ENCODE measurements around the gene PDE5A.

The PDE5A gene

GRCh38 chr4:119517361-119518229, 111.0 kb downstream of the PDE5A start:
- Histone ChIP-seq H3K9ac (ENCODE audit: low read depth, low read length) (no peak overlapping the region), H3K4me1 (ENCODE audit: insufficient read depth, low read length) (peaks cover 24% of the 10 kb centered on the region), H3K36me3 (ENCODE audit: insufficient read depth, low read depth, low read length) (peaks cover 72% of the 10 kb centered on the region), H3K9me3 (ENCODE audit: insufficient read depth, low read depth, low read length) (no peaks in the 10 kb centered on the region), H3K27ac (ENCODE audit: low read length) (no peak overlapping the region), H3K4me3 (ENCODE audit: low read length) (no peak overlapping the region), H3K27me3 (ENCODE audit: insufficient read depth, low read length) (no peaks in the 10 kb centered on the region)

- Histone ChIP-seq H3K4me3 (ENCODE audit: low read length) (no peak overlapping the region), H3K4me1 (ENCODE audit: insufficient read depth, low read length) (no peaks in the 10 kb centered on the region), H3K27me3 (ENCODE audit: insufficient read depth, low read length) (no peaks in the 10 kb centered on the region), H3K9me3 (ENCODE audit: insufficient read depth, low read depth, low read length) (no peaks in the 10 kb centered on the region), H3K36me3 (ENCODE audit: insufficient read depth, low read depth, low read length) (peaks cover 84% of the 10 kb centered on the region), H3K27ac (ENCODE audit: low read length) (no peak overlapping the region), H3K9ac (ENCODE audit: low read depth, low read length) (no peak overlapping the region)
Measured at GRCh38 chr4:119512398-119512797, 116.2 kb downstream of the PDE5A start.

- H3K27me3 ChIP-seq (ENCODE audit: insufficient read depth, low read length) = no peaks in the 10 kb centered on the region
- H3K4me3 ChIP-seq (ENCODE audit: low read length) = no peak overlapping the region
- H3K9me3 ChIP-seq (ENCODE audit: insufficient read depth, low read depth, low read length) = no peaks in the 10 kb centered on the region
- peaks cover 81% of the 10 kb centered on the region for H3K36me3 ChIP-seq (ENCODE audit: insufficient read depth, low read depth, low read length)
- no peaks in the 10 kb centered on the region for H3K4me1 ChIP-seq (ENCODE audit: insufficient read depth, low read length)
- H3K9ac ChIP-seq (ENCODE audit: low read depth, low read length) = no peak overlapping the region
- H3K27ac ChIP-seq (ENCODE audit: low read length) = no peak overlapping the region
Measured at GRCh38 chr4:119510395-119511149, 118.0 kb downstream of the PDE5A start.

- Histone ChIP-seq H3K4me3 (ENCODE audit: low read length) (no peak overlapping the region), H3K27me3 (ENCODE audit: insufficient read depth, low read length) (no peaks in the 10 kb centered on the region), H3K9ac (ENCODE audit: low read depth, low read length) (no peak overlapping the region), H3K36me3 (ENCODE audit: insufficient read depth, low read depth, low read length) (peaks cover 82% of the 10 kb centered on the region), H3K4me1 (ENCODE audit: insufficient read depth, low read length) (no peaks in the 10 kb centered on the region), H3K9me3 (ENCODE audit: insufficient read depth, low read depth, low read length) (no peaks in the 10 kb centered on the region), H3K27ac (ENCODE audit: low read length) (no peak overlapping the region)
Measured at GRCh38 chr4:119508281-119508680, 120.3 kb downstream of the PDE5A start.

- Histone ChIP-seq H3K27me3 (ENCODE audit: insufficient read depth, low read length) (no peaks in the 10 kb centered on the region), H3K36me3 (ENCODE audit: insufficient read depth, low read depth, low read length) (peaks cover 85% of the 10 kb centered on the region), H3K9me3 (ENCODE audit: insufficient read depth, low read depth, low read length) (no peaks in the 10 kb centered on the region), H3K27ac (ENCODE audit: low read length) (no peak overlapping the region), H3K4me1 (ENCODE audit: insufficient read depth, low read length) (no peaks in the 10 kb centered on the region), H3K4me3 (ENCODE audit: low read length) (no peak overlapping the region), H3K9ac (ENCODE audit: low read depth, low read length) (no peak overlapping the region)
Measured at GRCh38 chr4:119506806-119507205, 121.8 kb downstream of the PDE5A start.

GRCh38 chr4:119504616-119505015, 124.0 kb downstream of the PDE5A start:
- Histone ChIP-seq H3K4me1 (ENCODE audit: insufficient read depth, low read length) (no peaks in the 10 kb centered on the region), H3K9me3 (ENCODE audit: insufficient read depth, low read depth, low read length) (no peaks in the 10 kb centered on the region), H3K36me3 (ENCODE audit: insufficient read depth, low read depth, low read length) (peaks cover 85% of the 10 kb centered on the region), H3K9ac (ENCODE audit: low read depth, low read length) (no peak overlapping the region), H3K4me3 (ENCODE audit: low read length) (no peak overlapping the region), H3K27me3 (ENCODE audit: insufficient read depth, low read length) (no peaks in the 10 kb centered on the region), H3K27ac (ENCODE audit: low read length) (no peak overlapping the region)

GRCh38 chr4:119501740-119502139, 126.9 kb downstream of the PDE5A start:
- Histone ChIP-seq H3K36me3 (ENCODE audit: insufficient read depth, low read depth, low read length) (peaks cover 93% of the 10 kb centered on the region), H3K9me3 (ENCODE audit: insufficient read depth, low read depth, low read length) (no peaks in the 10 kb centered on the region), H3K4me3 (ENCODE audit: low read length) (no peak overlapping the region), H3K9ac (ENCODE audit: low read depth, low read length) (no peak overlapping the region), H3K27me3 (ENCODE audit: insufficient read depth, low read length) (no peaks in the 10 kb centered on the region), H3K27ac (ENCODE audit: low read length) (no peak overlapping the region), H3K4me1 (ENCODE audit: insufficient read depth, low read length) (no peaks in the 10 kb centered on the region)

- Histone ChIP-seq H3K9ac (ENCODE audit: low read depth, low read length) (no peak overlapping the region), H3K36me3 (ENCODE audit: insufficient read depth, low read depth, low read length) (peaks cover 98% of the 10 kb centered on the region), H3K27ac (ENCODE audit: low read length) (no peak overlapping the region), H3K4me1 (ENCODE audit: insufficient read depth, low read length) (no peaks in the 10 kb centered on the region), H3K9me3 (ENCODE audit: insufficient read depth, low read depth, low read length) (no peaks in the 10 kb centered on the region), H3K27me3 (ENCODE audit: insufficient read depth, low read length) (no peaks in the 10 kb centered on the region), H3K4me3 (ENCODE audit: low read length) (no peak overlapping the region)
Measured at GRCh38 chr4:119498527-119498926, 130.1 kb downstream of the PDE5A start.

- Histone ChIP-seq H3K9me3 (ENCODE audit: insufficient read depth, low read depth, low read length) (no peaks in the 10 kb centered on the region), H3K4me3 (ENCODE audit: low read length) (no peak overlapping the region), H3K27me3 (ENCODE audit: insufficient read depth, low read length) (no peaks in the 10 kb centered on the region), H3K27ac (ENCODE audit: low read length) (no peak overlapping the region), H3K4me1 (ENCODE audit: insufficient read depth, low read length) (no peaks in the 10 kb centered on the region), H3K9ac (ENCODE audit: low read depth, low read length) (no peak overlapping the region), H3K36me3 (ENCODE audit: insufficient read depth, low read depth, low read length) (peaks cover 53% of the 10 kb centered on the region)
Measured at GRCh38 chr4:119493886-119494285, 134.7 kb downstream of the PDE5A start.

GRCh38 chr4:119493419-119493818, 135.2 kb downstream of the PDE5A start:
- no peak overlapping the region for H3K27ac ChIP-seq (ENCODE audit: low read length)
- no peak overlapping the region for H3K4me3 ChIP-seq (ENCODE audit: low read length)
- H3K9me3 ChIP-seq (ENCODE audit: insufficient read depth, low read depth, low read length) = no peaks in the 10 kb centered on the region
- no peaks in the 10 kb centered on the region for H3K4me1 ChIP-seq (ENCODE audit: insufficient read depth, low read length)
- peaks cover 49% of the 10 kb centered on the region for H3K36me3 ChIP-seq (ENCODE audit: insufficient read depth, low read depth, low read length)
- H3K9ac ChIP-seq (ENCODE audit: low read depth, low read length) = no peak overlapping the region
- H3K27me3 ChIP-seq (ENCODE audit: insufficient read depth, low read length) = no peaks in the 10 kb centered on the region

- Histone ChIP-seq H3K4me3 (ENCODE audit: low read length) (no peak overlapping the region), H3K27me3 (ENCODE audit: insufficient read depth, low read length) (no peaks in the 10 kb centered on the region), H3K4me1 (ENCODE audit: insufficient read depth, low read length) (no peaks in the 10 kb centered on the region), H3K27ac (ENCODE audit: low read length) (no peak overlapping the region), H3K36me3 (ENCODE audit: insufficient read depth, low read depth, low read length) (peaks cover 18% of the 10 kb centered on the region), H3K9ac (ENCODE audit: low read depth, low read length) (no peak overlapping the region), H3K9me3 (ENCODE audit: insufficient read depth, low read depth, low read length) (peaks cover 12% of the 10 kb centered on the region; the same call in 1 of the 2 replicates)
Measured at GRCh38 chr4:119490335-119490734, 138.3 kb downstream of the PDE5A start.

GRCh38 chr4:119489305-119489704, 139.3 kb downstream of the PDE5A start:
- Histone ChIP-seq H3K9me3 (ENCODE audit: insufficient read depth, low read depth, low read length) (peaks cover 22% of the 10 kb centered on the region; the same call in 1 of the 2 replicates), H3K27ac (ENCODE audit: low read length) (no peak overlapping the region), H3K36me3 (ENCODE audit: insufficient read depth, low read depth, low read length) (peaks cover 8% of the 10 kb centered on the region; the same call in 1 of the 2 replicates), H3K4me1 (ENCODE audit: insufficient read depth, low read length) (no peaks in the 10 kb centered on the region), H3K4me3 (ENCODE audit: low read length) (no peak overlapping the region), H3K9ac (ENCODE audit: low read depth, low read length) (no peak overlapping the region), H3K27me3 (ENCODE audit: insufficient read depth, low read length) (no peaks in the 10 kb centered on the region)

All from iPS-20b (cell line).